Muscle layer of duodenum (tissue), 2 donors: ENCODE data around the gene KRTAP5-7.
"Not testable (repeated sequence)": the region's sequence is repeated elsewhere in the genome, so short reads cannot be mapped to it uniquely, and the experiment has no call there.

Experiments
- H3K27ac ChIP-seq: one replicate; pipeline ENCODE4 v1.7.0; 2013; ENCODE audit warnings: mild to moderate bottlenecking, low read length
- H3K27me3 ChIP-seq: one replicate; pipeline ENCODE4 v1.7.0; 2013; ENCODE audit warnings: low read depth, mild to moderate bottlenecking, control low read depth, low read length
- H3K36me3 ChIP-seq, 2 donors: one replicate each; pipeline ENCODE4 v1.7.0; 2013; ENCODE audit warnings: low read length in 2 of 2, control low read depth in 1 of 2, mild to moderate bottlenecking in 1 of 2; ENCODE audit not compliant: insufficient read depth in 2 of 2, control insufficient read depth in 1 of 2
- H3K4me1 ChIP-seq, 2 donors: one replicate each; pipeline ENCODE4 v1.7.0; 2013; ENCODE audit warnings: low read length in 2 of 2, mild to moderate bottlenecking in 2 of 2, control low read depth in 1 of 2, moderate library complexity in 1 of 2; ENCODE audit not compliant: insufficient read depth in 2 of 2, control insufficient read depth in 1 of 2
- H3K4me3 ChIP-seq, 2 donors: one replicate each; pipeline ENCODE4 v1.7.0; 2013; ENCODE audit warnings: low read length in 2 of 2, low read depth in 1 of 2, mild to moderate bottlenecking in 1 of 2
- H3K9me3 ChIP-seq, 2 donors: one replicate each; pipeline ENCODE4 v1.7.0; 2013; ENCODE audit warnings: low read length in 2 of 2, control low read depth in 1 of 2, mild to moderate bottlenecking in 1 of 2; ENCODE audit not compliant: control insufficient read depth in 1 of 2
- donor health status: healthy.

The KRTAP5-7 gene

DNA sequence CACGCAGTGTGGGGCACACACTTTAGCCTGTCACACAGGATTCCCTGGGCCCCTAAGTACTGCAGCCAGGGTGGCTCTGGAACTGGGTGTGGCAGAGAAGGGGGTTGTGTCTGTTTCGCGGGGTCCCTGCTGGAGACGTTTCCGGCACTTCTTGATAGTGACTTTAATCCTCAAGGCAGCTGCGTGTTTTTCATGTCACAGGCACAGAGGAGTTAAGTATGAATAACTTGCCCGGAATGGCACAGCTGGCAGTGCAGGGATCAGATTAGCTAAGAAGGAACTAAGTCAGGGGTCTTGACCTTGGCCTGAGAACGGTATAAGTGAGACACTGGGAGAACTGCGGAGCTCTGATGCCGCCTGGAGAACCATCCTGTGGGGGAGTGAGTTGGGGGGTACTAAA, 7.5 kb upstream of the KRTAP5-7 start:
- Histone ChIP-seq H3K9me3 (no peaks in the 10 kb centered on the region), H3K27ac (no peak overlapping the region), H3K36me3 (no peaks in the 10 kb centered on the region), H3K4me1 (no peaks in the 10 kb centered on the region), H3K4me3 (no peak overlapping the region), H3K27me3 (no peaks in the 10 kb centered on the region)

GRCh38 chr11:71525188-71525937, 1.7 kb upstream of the KRTAP5-7 start:
- no peaks in the 10 kb centered on the region for H3K36me3 ChIP-seq
- H3K27ac ChIP-seq, result no peak overlapping the region
- no peaks in the 10 kb centered on the region for H3K4me1 ChIP-seq
- H3K9me3 ChIP-seq, result no peaks in the 10 kb centered on the region
- H3K4me3 ChIP-seq, result no peak overlapping the region
- H3K27me3 ChIP-seq, result no peaks in the 10 kb centered on the region

DNA sequence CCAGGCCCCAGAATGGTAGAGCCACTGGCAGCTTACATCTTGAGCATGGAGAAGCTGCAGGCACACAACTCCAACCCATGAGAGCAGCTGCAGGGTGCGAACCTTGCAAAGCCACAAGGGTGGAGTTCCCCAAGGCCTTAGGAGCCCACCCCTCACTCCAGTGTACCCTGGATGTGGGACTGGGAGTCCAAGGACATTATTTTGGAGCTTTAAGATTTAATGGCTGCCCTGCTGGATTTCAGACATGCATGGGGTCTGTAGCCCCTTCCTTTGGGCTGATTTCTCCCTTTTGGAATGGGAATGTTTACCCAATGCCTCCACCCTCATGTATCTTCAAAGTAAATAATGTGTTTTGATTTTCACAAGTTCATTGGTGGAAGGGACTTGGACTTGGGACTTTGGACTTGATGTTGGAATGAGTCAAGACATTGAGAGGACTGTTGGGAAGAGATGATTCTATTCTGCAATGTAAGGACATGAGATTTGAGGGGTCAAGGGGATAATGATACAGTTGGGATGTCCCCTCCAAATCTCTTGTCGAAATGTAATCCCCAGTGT, 1.1 kb upstream of the KRTAP5-7 start:
- Histone ChIP-seq H3K27me3 (no peaks in the 10 kb centered on the region), H3K27ac (no peak overlapping the region), H3K4me3 (no peak overlapping the region), H3K36me3 (no peaks in the 10 kb centered on the region), H3K4me1 (no peaks in the 10 kb centered on the region), H3K9me3 (no peaks in the 10 kb centered on the region)

DNA sequence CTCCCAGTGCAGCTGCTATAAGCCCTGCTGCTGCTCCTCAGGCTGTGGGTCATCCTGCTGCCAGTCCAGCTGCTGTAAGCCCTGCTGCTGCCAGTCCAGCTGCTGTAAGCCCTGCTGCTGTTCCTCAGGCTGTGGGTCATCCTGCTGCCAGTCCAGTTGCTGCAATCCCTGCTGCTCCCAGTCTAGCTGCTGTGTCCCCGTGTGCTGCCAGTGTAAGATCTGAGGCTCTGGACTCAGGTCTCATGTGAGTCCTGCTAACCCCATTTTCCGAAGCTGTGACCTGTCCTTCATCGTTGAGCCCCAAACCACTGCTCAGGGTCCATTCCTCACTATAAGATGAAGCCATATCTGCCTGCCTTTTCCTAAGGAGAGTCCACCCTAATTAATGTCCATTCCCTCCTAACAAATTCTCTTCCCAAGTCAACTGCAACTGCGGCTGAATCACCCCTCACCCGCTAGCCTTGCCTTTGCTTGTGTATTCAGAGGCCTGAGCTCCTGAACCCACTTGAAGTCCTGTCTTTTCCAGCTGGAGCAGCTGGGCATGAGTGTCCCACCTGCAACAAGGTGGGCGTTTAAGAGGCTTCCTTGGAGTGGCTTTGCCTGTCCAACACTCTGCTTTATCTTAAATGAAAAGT, 626 bp downstream of the KRTAP5-7 start:
- no peaks in the 10 kb centered on the region for H3K9me3 ChIP-seq
- no peaks in the 10 kb centered on the region for H3K4me1 ChIP-seq
- no peak overlapping the region for H3K27ac ChIP-seq
- no peaks in the 10 kb centered on the region for H3K27me3 ChIP-seq
- H3K36me3 ChIP-seq, result no peaks in the 10 kb centered on the region
- H3K4me3 ChIP-seq, result no peak overlapping the region

GRCh38 chr11:71530602-71531001, 3.5 kb downstream of the KRTAP5-7 start:
- H3K9me3 ChIP-seq, result no peaks in the 10 kb centered on the region
- H3K4me1 ChIP-seq, result no peaks in the 10 kb centered on the region
- no peaks in the 10 kb centered on the region for H3K36me3 ChIP-seq
- H3K27me3 ChIP-seq, result no peaks in the 10 kb centered on the region
- H3K27ac ChIP-seq, result no peak overlapping the region
- H3K4me3 ChIP-seq, result no peak overlapping the region

DNA sequence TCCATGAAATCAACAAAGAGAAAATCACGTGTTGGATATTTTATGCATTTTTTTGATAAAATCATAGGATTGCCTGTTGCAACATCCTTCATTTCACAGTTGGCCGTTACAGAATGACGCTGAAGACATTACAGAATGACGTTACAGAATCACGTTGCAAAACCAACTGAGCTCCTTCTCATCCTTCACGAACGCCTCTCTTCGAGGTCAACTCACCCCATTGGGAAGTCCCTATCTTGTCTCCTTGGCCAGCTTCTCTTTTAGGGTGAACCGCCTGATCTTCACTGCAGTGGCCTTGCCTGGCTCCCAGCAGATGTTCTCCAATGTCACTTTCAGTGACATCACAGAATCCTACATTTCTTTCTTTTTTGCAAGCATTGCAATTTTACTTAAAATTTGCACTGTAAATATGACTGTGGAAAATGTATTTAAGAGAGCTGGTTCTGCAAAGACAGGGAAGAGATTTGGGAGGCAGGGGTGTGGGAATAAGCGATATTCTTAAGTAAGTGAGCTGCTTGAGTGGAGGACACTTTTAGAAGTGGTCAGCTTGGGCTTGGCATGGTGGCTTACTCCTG, 5.1 kb downstream of the KRTAP5-7 start:
- Histone ChIP-seq H3K4me1 (no peaks in the 10 kb centered on the region), H3K27me3 (no peaks in the 10 kb centered on the region), H3K9me3 (no peaks in the 10 kb centered on the region), H3K36me3 (no peaks in the 10 kb centered on the region), H3K27ac (no peak overlapping the region), H3K4me3 (no peak overlapping the region)

- not testable (repeated sequence) for H3K4me1 ChIP-seq, H3K27me3 ChIP-seq, H3K4me3 ChIP-seq, H3K9me3 ChIP-seq, H3K27ac ChIP-seq, H3K36me3 ChIP-seq
Observed at GRCh38 chr11:71534711-71535608, 7.9 kb downstream of the KRTAP5-7 start.

- no peak overlapping the region for H3K27ac ChIP-seq
- H3K9me3 ChIP-seq, result no peaks in the 10 kb centered on the region
- H3K27me3 ChIP-seq, result no peaks in the 10 kb centered on the region
- H3K4me3 ChIP-seq, result no peak overlapping the region
- no peaks in the 10 kb centered on the region for H3K4me1 ChIP-seq
- no peaks in the 10 kb centered on the region for H3K36me3 ChIP-seq
Observed at GRCh38 chr11:71535825-71536224, 8.8 kb downstream of the KRTAP5-7 start.

GRCh38 chr11:71537537-71537936, 10.5 kb downstream of the KRTAP5-7 start:
- Histone ChIP-seq H3K27me3 (no peaks in the 10 kb centered on the region), H3K9me3 (no peaks in the 10 kb centered on the region), H3K27ac (no peak overlapping the region), H3K4me1 (no peaks in the 10 kb centered on the region), H3K4me3 (no peak overlapping the region), H3K36me3 (no peaks in the 10 kb centered on the region)

GRCh38 chr11:71537977-71538665, 11.1 kb downstream of the KRTAP5-7 start, which contains the start of gene KRTAP5-8:
KRTAP5-8 (plus strand) TSS chr11:71538025; CDS start chr11:71538056, 31 bp downstream.
- H3K4me3 ChIP-seq, H3K27ac ChIP-seq, H3K36me3 ChIP-seq, H3K4me1 ChIP-seq, H3K9me3 ChIP-seq, H3K27me3 ChIP-seq: not testable (repeated sequence)
